NT2/D1 (cell line): ENCODE measurements around the gene TMF1.
A peak's percentile ranks its signal among the peaks of the same experiment; 100 is the strongest.

ENCODE experiments used
- DNase-seq: peaks from one replicate; pipeline ENCODE4 v3.0.0-alpha.2; 2011; ENCODE audit warnings: low read depth, low spot score
- H3K27me3 ChIP-seq: 2 replicates; pipeline ENCODE4 v1.6.0; 2011; ENCODE audit warnings: mild to moderate bottlenecking; ENCODE audit not compliant: insufficient read length, insufficient read depth
- H3K36me3 ChIP-seq: 2 replicates; pipeline ENCODE4 v1.6.1; 2011; ENCODE audit warnings: mild to moderate bottlenecking, low read length, mixed read lengths; ENCODE audit not compliant: insufficient read depth, insufficient read length
- H3K4me1 ChIP-seq: 2 replicates; pipeline ENCODE4 v1.5.1; 2011; ENCODE audit not compliant: insufficient read depth, insufficient read length
- H3K4me3 ChIP-seq: 2 replicates; pipeline ENCODE4 v1.5.1; 2011; ENCODE audit warnings: low read depth; ENCODE audit not compliant: insufficient read length
- H3K9ac ChIP-seq: 2 replicates; pipeline ENCODE4 v1.6.0; 2011; ENCODE audit warnings: low read depth; ENCODE audit not compliant: insufficient read length
- H3K9me3 ChIP-seq: 2 replicates; pipeline ENCODE4 v1.5.1; 2011; ENCODE audit warnings: mild to moderate bottlenecking, low read length; ENCODE audit not compliant: insufficient read depth
- SUZ12 ChIP-seq: IDR thresholded peaks from 2 replicates; pipeline ENCODE4 v1.6.1; 2011; ENCODE audit not compliant: insufficient read length, insufficient read depth; ENCODE audit errors: extremely low read depth
- YY1 ChIP-seq: IDR thresholded peaks from 2 replicates; pipeline ENCODE4 v1.6.1; 2011; ENCODE audit not compliant: insufficient read length, insufficient read depth
- ZNF274 ChIP-seq: IDR thresholded peaks from 2 replicates; pipeline ENCODE4 v1.6.1; 2011; ENCODE audit warnings: mild to moderate bottlenecking, low read depth, low read length

Gene TMF1

GRCh38 chr3:69092030-69092516, 39.9 kb upstream of the TMF1 start:
- no peak overlapping the region for H3K4me3 ChIP-seq
- H3K9me3 ChIP-seq = no peaks in the 10 kb centered on the region
- peaks cover 7% of the 10 kb centered on the region for H3K36me3 ChIP-seq
- H3K4me1 ChIP-seq = no peaks in the 10 kb centered on the region
- no peak for DNase-seq
- TF ChIP-seq YY1 (no peak), ZNF274 (no peak), SUZ12 (no peak)
- H3K9ac ChIP-seq = no peak overlapping the region
- no peaks in the 10 kb centered on the region for H3K27me3 ChIP-seq

- DNase-seq = no peak
- TF ChIP-seq SUZ12 (no peak), ZNF274 (no peak), YY1 (no peak)
- H3K36me3 ChIP-seq = peaks cover 7% of the 10 kb centered on the region
- H3K27me3 ChIP-seq = no peaks in the 10 kb centered on the region
- H3K9me3 ChIP-seq = no peaks in the 10 kb centered on the region
- no peaks in the 10 kb centered on the region for H3K4me1 ChIP-seq
- H3K9ac ChIP-seq = no peak overlapping the region
- no peak overlapping the region for H3K4me3 ChIP-seq
These were observed 39.4 kb upstream of the TMF1 start for GRCh38 chr3:69091389-69092029.

DNA sequence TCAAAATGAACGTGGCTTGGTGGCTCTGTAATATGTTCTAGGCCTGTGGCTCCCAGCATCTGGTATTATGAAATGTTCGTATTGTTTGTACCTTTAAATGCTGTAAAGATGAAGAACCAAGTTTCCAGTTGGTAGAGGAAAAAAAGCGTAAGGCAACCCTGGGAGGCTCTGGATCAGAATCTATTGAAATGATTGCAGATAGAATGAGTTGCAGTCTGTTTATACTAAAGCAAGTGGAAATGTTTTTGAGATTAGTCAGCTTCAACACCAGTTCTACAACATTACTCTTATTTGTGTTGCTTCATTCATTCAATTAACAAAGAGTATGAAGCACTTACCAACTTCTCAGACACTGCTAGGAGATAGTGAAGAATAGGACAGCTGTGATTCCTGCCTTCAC, 37.9 kb upstream of the TMF1 start:
- no peak for DNase-seq
- no peaks in the 10 kb centered on the region for H3K27me3 ChIP-seq
- no peaks in the 10 kb centered on the region for H3K4me1 ChIP-seq
- peaks cover 7% of the 10 kb centered on the region for H3K36me3 ChIP-seq
- H3K9me3 ChIP-seq = no peaks in the 10 kb centered on the region
- no peak for TF ChIP-seq YY1
- TF ChIP-seq ZNF274 = no peak
- no peak for TF ChIP-seq SUZ12
- no peak overlapping the region for H3K4me3 ChIP-seq
- H3K9ac ChIP-seq = no peak overlapping the region

DNA sequence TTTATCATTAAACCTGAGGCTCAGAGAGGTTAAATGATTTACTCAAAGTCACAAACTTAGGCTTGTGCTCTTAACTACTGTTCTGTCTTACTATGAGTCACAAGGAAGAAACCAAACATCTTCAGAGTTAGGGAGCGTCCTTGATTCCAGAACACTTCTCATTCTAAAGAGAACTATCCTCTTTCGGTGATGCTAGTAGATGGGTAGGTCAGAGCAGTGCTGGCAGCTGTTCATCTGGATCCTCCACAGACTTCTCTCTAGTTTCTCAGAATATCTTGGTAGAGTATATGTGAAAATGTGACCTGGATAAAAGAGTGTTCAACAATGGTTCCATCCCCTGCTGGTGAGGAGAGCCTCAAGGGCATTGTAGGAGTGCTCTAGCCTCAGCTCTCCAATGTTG, 35.9 kb upstream of the TMF1 start:
- Histone ChIP-seq H3K27me3 (no peaks in the 10 kb centered on the region), H3K36me3 (peaks cover 7% of the 10 kb centered on the region), H3K4me3 (no peak overlapping the region), H3K9me3 (no peaks in the 10 kb centered on the region), H3K9ac (no peak overlapping the region), H3K4me1 (no peaks in the 10 kb centered on the region)
- TF ChIP-seq SUZ12 = no peak
- no peak for TF ChIP-seq ZNF274
- TF ChIP-seq YY1 = no peak
- no peak for DNase-seq

GRCh38 chr3:69087030-69087791, 35.1 kb upstream of the TMF1 start:
- H3K4me3 ChIP-seq = no peak overlapping the region
- H3K4me1 ChIP-seq = no peaks in the 10 kb centered on the region
- DNase-seq = no peak
- no peak for TF ChIP-seq YY1
- TF ChIP-seq ZNF274 = no peak
- no peak for TF ChIP-seq SUZ12
- peaks cover 7% of the 10 kb centered on the region for H3K36me3 ChIP-seq
- no peaks in the 10 kb centered on the region for H3K27me3 ChIP-seq
- H3K9me3 ChIP-seq = no peaks in the 10 kb centered on the region
- no peak overlapping the region for H3K9ac ChIP-seq

DNA sequence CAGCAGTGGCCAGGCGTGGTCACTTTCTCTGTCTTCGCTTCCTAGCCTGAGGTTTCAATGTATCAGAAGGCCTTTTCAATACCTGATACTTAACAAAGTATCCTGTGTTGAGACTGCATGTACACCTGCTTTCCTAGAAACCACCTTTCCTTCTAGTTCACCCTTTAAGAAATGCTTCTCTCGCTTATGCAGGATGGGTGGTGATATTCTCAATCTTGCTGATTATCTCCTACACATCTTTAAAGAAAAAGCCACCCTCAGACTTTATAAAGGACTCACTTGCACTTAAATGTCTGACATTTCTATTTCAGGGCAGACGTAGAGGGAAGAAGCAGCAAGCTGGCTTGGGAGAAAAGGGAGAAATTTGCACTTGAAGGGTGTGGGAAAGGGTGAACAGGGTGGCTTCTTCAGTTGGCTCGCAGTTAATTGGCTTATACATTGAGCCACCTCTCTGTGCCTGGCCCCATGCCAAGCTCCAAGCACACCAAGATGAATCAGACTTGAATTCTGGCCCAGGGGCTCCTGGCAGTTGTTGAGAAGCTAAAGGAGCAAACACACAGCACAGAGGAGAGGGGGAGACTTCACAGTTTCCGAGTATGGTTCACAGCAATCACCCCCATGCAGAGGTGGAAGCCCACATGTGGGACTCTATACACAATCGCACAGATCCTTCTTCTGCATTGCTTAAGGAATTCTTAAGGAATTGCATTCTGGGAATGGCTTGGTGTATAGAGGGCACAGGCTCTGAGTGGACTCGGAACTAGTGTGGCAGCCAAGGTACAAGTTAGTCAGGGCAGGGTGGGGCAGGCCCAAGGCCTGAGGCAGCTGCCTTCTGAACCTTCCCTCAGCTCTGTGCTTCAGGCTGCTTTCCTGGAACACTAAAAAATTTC, 33.9 kb upstream of the TMF1 start:
- Histone ChIP-seq H3K27me3 (no peaks in the 10 kb centered on the region), H3K9ac (peak overlapping the region; percentile 81), H3K4me3 (peak overlapping the region; percentile 82), H3K36me3 (peaks cover 7% of the 10 kb centered on the region), H3K4me1 (no peaks in the 10 kb centered on the region), H3K9me3 (no peaks in the 10 kb centered on the region)
- DNase-seq = no peak
- no peak for TF ChIP-seq YY1
- TF ChIP-seq ZNF274 = no peak
